Measurements from ENCODE around the gene S100A6.

DNA sequence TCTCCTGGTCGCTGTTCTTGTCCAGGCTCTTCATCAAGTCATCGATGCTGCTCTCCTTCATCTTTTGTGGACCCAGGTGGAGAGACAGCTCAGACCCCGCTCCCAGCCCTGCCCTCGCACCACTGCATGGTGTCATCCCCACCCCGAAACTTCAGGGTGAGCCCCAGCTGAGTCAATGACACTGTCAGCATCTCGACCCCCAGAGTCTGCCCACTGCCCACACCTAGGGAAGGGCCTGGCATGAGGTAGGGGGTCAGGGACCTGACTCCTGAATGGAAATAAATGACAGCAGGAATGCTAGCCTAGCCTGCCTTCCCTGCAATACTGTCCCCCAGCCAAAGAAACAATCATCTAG is 1.6 kb upstream of the S100A6 start:
- TF ChIP-seq, protein P1, sequence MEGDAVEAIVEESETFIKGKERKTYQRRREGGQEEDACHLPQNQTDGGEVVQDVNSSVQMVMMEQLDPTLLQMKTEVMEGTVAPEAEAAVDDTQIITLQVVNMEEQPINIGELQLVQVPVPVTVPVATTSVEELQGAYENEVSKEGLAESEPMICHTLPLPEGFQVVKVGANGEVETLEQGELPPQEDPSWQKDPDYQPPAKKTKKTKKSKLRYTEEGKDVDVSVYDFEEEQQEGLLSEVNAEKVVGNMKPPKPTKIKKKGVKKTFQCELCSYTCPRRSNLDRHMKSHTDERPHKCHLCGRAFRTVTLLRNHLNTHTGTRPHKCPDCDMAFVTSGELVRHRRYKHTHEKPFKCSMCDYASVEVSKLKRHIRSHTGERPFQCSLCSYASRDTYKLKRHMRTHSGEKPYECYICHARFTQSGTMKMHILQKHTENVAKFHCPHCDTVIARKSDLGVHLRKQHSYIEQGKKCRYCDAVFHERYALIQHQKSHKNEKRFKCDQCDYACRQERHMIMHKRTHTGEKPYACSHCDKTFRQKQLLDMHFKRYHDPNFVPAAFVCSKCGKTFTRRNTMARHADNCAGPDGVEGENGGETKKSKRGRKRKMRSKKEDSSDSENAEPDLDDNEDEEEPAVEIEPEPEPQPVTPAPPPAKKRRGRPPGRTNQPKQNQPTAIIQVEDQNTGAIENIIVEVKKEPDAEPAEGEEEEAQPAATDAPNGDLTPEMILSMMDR (IDR thresholded peaks at IDR 0.05), result no peak
- TF ChIP-seq POLR2A (IDR thresholded peaks at IDR 0.05), result no peak
- TF ChIP-seq POLR2AphosphoS5 (IDR thresholded peaks at IDR 0.05; ENCODE audit: insufficient read depth in 1 of 2, low read depth in 1 of 2), result no peak
